ENCODE measurements around the gene ZFTA. TPM values are rescaled to one million over a fixed set of nuclear protein-coding genes. Genes with fewer than 3 reads are reported as not detected.
A peak's percentile ranks its signal among the peaks of the same experiment; 100 is the strongest.
"Not testable (repeated sequence)": the region's sequence is repeated elsewhere in the genome, so short reads cannot be mapped to it uniquely, and the experiment has no call there.

The ZFTA gene
- total and polyA plus RNA-seq, 2 donors = 10.3 to 15.7 TPM

- no peak for DNase-seq (ENCODE audit: low read depth in 6 of 9, low spot score in 9 of 9)
- Histone ChIP-seq H3K4me3 (ENCODE audit: low read length in 2 of 2) (no peak overlapping the region), H3K27ac (ENCODE audit: low read depth in 1 of 2, low read length in 1 of 2) (no peak overlapping the region), H3K9me3 (ENCODE audit: control insufficient read depth in 2 of 2, insufficient read depth in 1 of 2, low read length in 1 of 2) (no peaks in the 10 kb centered on the region), H3K4me1 (ENCODE audit: control insufficient read depth in 2 of 2, insufficient read depth in 2 of 2, low read length in 2 of 2) (no peaks in the 10 kb centered on the region), H3K36me3 (ENCODE audit: control insufficient read depth in 2 of 2, insufficient read depth in 2 of 2, low read length in 1 of 2) (no peaks in the 10 kb centered on the region), H3K27me3 (ENCODE audit: control insufficient read depth in 2 of 2, insufficient read depth in 1 of 2, low read length in 1 of 2) (no peaks in the 10 kb centered on the region)
- 98% methylated on average over 1 of the region's 1 CpG for WGBS
Observed at GRCh38 chr11:63785823-63786222, 17.2 kb upstream of the ZFTA start.

GRCh38 chr11:63783925-63784592 is 15.5 kb upstream of the ZFTA start:
- WGBS = 48% methylated on average over 7 of the region's 7 CpGs
- DNase-seq (ENCODE audit: low read depth in 6 of 9, low spot score in 9 of 9) = no peak

GRCh38 chr11:63782749-63783148 is 14.2 kb upstream of the ZFTA start:
- H3K27ac ChIP-seq (ENCODE audit: low read depth in 1 of 2, low read length in 1 of 2) = no peak overlapping the region
- no peaks in the 10 kb centered on the region for H3K27me3 ChIP-seq (ENCODE audit: control insufficient read depth in 2 of 2, insufficient read depth in 1 of 2, low read length in 1 of 2)
- no peaks in the 10 kb centered on the region for H3K36me3 ChIP-seq (ENCODE audit: control insufficient read depth in 2 of 2, insufficient read depth in 2 of 2, low read length in 1 of 2)
- H3K9me3 ChIP-seq (ENCODE audit: control insufficient read depth in 2 of 2, insufficient read depth in 1 of 2, low read length in 1 of 2) = no peaks in the 10 kb centered on the region
- H3K4me3 ChIP-seq (ENCODE audit: low read length in 2 of 2) = no peak overlapping the region
- no peaks in the 10 kb centered on the region for H3K4me1 ChIP-seq (ENCODE audit: control insufficient read depth in 2 of 2, insufficient read depth in 2 of 2, low read length in 2 of 2)
- DNase-seq (ENCODE audit: low read depth in 6 of 9, low spot score in 9 of 9) = no peak
- WGBS = 89% methylated on average over 6 of the region's 6 CpGs

More at GRCh38 chr11:63783925-63784592, 15.5 kb upstream of the ZFTA start:
- no peaks in the 10 kb centered on the region for H3K27me3 ChIP-seq (ENCODE audit: control insufficient read depth in 2 of 2, insufficient read depth in 1 of 2, low read length in 1 of 2)
- no peaks in the 10 kb centered on the region for H3K36me3 ChIP-seq (ENCODE audit: control insufficient read depth in 2 of 2, insufficient read depth in 2 of 2, low read length in 1 of 2)
- no peak overlapping the region for H3K27ac ChIP-seq (ENCODE audit: low read depth in 1 of 2, low read length in 1 of 2)
- no peaks in the 10 kb centered on the region for H3K4me1 ChIP-seq (ENCODE audit: control insufficient read depth in 2 of 2, insufficient read depth in 2 of 2, low read length in 2 of 2)
- no peaks in the 10 kb centered on the region for H3K9me3 ChIP-seq (ENCODE audit: control insufficient read depth in 2 of 2, insufficient read depth in 1 of 2, low read length in 1 of 2)
- no peak overlapping the region for H3K4me3 ChIP-seq (ENCODE audit: low read length in 2 of 2)

- 92% methylated on average over 2 of the region's 2 CpGs for WGBS
- H3K36me3 ChIP-seq (ENCODE audit: control insufficient read depth in 2 of 2, insufficient read depth in 2 of 2, low read length in 1 of 2) = no peaks in the 10 kb centered on the region
Observed at GRCh38 chr11:63779039-63779438, 10.5 kb upstream of the ZFTA start.

GRCh38 chr11:63775191-63775590 is 6.6 kb upstream of the ZFTA start:
- peaks cover 8 to 19% of the 10 kb centered on the region in 2 donors for H3K27me3 ChIP-seq (ENCODE audit: control insufficient read depth in 2 of 2, insufficient read depth in 1 of 2, low read length in 1 of 2)
- H3K4me3 ChIP-seq (ENCODE audit: low read length in 2 of 2) = no peak overlapping the region
- no peak overlapping the region for H3K27ac ChIP-seq (ENCODE audit: low read depth in 1 of 2, low read length in 1 of 2)
- DNase-seq (ENCODE audit: low read depth in 6 of 9, low spot score in 9 of 9) = no peak
- peaks cover 0 to 7% of the 10 kb centered on the region in 2 donors for H3K4me1 ChIP-seq (ENCODE audit: control insufficient read depth in 2 of 2, insufficient read depth in 2 of 2, low read length in 2 of 2)
- WGBS = 92% methylated on average over 3 of the region's 3 CpGs
- H3K9me3 ChIP-seq (ENCODE audit: control insufficient read depth in 2 of 2, insufficient read depth in 1 of 2, low read length in 1 of 2) = no peaks in the 10 kb centered on the region
- no peaks in the 10 kb centered on the region for H3K36me3 ChIP-seq (ENCODE audit: control insufficient read depth in 2 of 2, insufficient read depth in 2 of 2, low read length in 1 of 2)

More at GRCh38 chr11:63779039-63779438, 10.5 kb upstream of the ZFTA start:
- Histone ChIP-seq H3K4me1 (ENCODE audit: control insufficient read depth in 2 of 2, insufficient read depth in 2 of 2, low read length in 2 of 2) (no peaks in the 10 kb centered on the region), H3K27me3 (ENCODE audit: control insufficient read depth in 2 of 2, insufficient read depth in 1 of 2, low read length in 1 of 2) (no peaks in the 10 kb centered on the region), H3K27ac (ENCODE audit: low read depth in 1 of 2, low read length in 1 of 2) (no peak overlapping the region), H3K9me3 (ENCODE audit: control insufficient read depth in 2 of 2, insufficient read depth in 1 of 2, low read length in 1 of 2) (no peaks in the 10 kb centered on the region), H3K4me3 (ENCODE audit: low read length in 2 of 2) (no peak overlapping the region)
- DNase-seq (ENCODE audit: low read depth in 6 of 9, low spot score in 9 of 9) = no peak

- H3K4me1 ChIP-seq (ENCODE audit: control insufficient read depth in 2 of 2, insufficient read depth in 2 of 2, low read length in 2 of 2) = peaks cover 13 to 23% of the 10 kb centered on the region in 2 donors
- H3K4me3 ChIP-seq (ENCODE audit: low read length in 2 of 2); H3K36me3 ChIP-seq (ENCODE audit: control insufficient read depth in 2 of 2, insufficient read depth in 2 of 2, low read length in 1 of 2); H3K27ac ChIP-seq (ENCODE audit: low read depth in 1 of 2, low read length in 1 of 2); DNase-seq (ENCODE audit: low read depth in 6 of 9, low spot score in 9 of 9); H3K9me3 ChIP-seq (ENCODE audit: control insufficient read depth in 2 of 2, insufficient read depth in 1 of 2, low read length in 1 of 2): not testable (repeated sequence)
- H3K27me3 ChIP-seq (ENCODE audit: control insufficient read depth in 2 of 2, insufficient read depth in 1 of 2, low read length in 1 of 2) = peaks cover 13 to 29% of the 10 kb centered on the region in 2 donors
- whole genome bisulfite sequencing = 100% methylated on average over 2 of the region's 2 CpGs
Observed at GRCh38 chr11:63771741-63772318, 3.3 kb upstream of the ZFTA start.

GRCh38 chr11:63770763-63771162 is 2.2 kb upstream of the ZFTA start:
- Histone ChIP-seq H3K27ac (ENCODE audit: low read depth in 1 of 2, low read length in 1 of 2) (no peak overlapping the region), H3K9me3 (ENCODE audit: control insufficient read depth in 2 of 2, insufficient read depth in 1 of 2, low read length in 1 of 2) (no peaks in the 10 kb centered on the region), H3K36me3 (ENCODE audit: control insufficient read depth in 2 of 2, insufficient read depth in 2 of 2, low read length in 1 of 2) (no peaks in the 10 kb centered on the region), H3K4me3 (ENCODE audit: low read length in 2 of 2) (no peak overlapping the region), H3K4me1 (ENCODE audit: control insufficient read depth in 2 of 2, insufficient read depth in 2 of 2, low read length in 2 of 2) (peaks cover 13 to 31% of the 10 kb centered on the region in 2 donors), H3K27me3 (ENCODE audit: control insufficient read depth in 2 of 2, insufficient read depth in 1 of 2, low read length in 1 of 2) (peaks cover 13 to 29% of the 10 kb centered on the region in 2 donors)
- no peak for DNase-seq (ENCODE audit: low read depth in 6 of 9, low spot score in 9 of 9)
- WGBS = 82% methylated on average over 7 of the region's 7 CpGs

GRCh38 chr11:63769714-63770455 is 1.3 kb upstream of the ZFTA start:
- peaks cover 13 to 34% of the 10 kb centered on the region in 2 donors for H3K4me1 ChIP-seq (ENCODE audit: control insufficient read depth in 2 of 2, insufficient read depth in 2 of 2, low read length in 2 of 2)
- no peak overlapping the region for H3K27ac ChIP-seq (ENCODE audit: low read depth in 1 of 2, low read length in 1 of 2)
- WGBS = 20% methylated on average over 35 of the region's 35 CpGs
- peak in 4 of 9 donors; percentile 12 to 55 (median 22) for DNase-seq (ENCODE audit: low read depth in 6 of 9, low spot score in 9 of 9)
- H3K4me3 ChIP-seq (ENCODE audit: low read length in 2 of 2) = peak overlapping the region; percentile 37 to 96
- H3K27me3 ChIP-seq (ENCODE audit: control insufficient read depth in 2 of 2, insufficient read depth in 1 of 2, low read length in 1 of 2) = peaks cover 13 to 29% of the 10 kb centered on the region in 2 donors
- peaks cover 0 to 1% of the 10 kb centered on the region in 2 donors for H3K36me3 ChIP-seq (ENCODE audit: control insufficient read depth in 2 of 2, insufficient read depth in 2 of 2, low read length in 1 of 2)
- H3K9me3 ChIP-seq (ENCODE audit: control insufficient read depth in 2 of 2, insufficient read depth in 1 of 2, low read length in 1 of 2) = no peaks in the 10 kb centered on the region

Measured in thymus (tissue), 11 donors.